ENCODE data around the gene TLR4. TPM values are rescaled to one million over a fixed set of nuclear protein-coding genes. Genes with fewer than 3 reads are reported as not detected.

Gene TLR4
- total and polyA plus RNA-seq, 10 of the 15 experiments (the other 5 are each of a cell fraction or from before 2014, with no cell fraction given), result 0.03 to 0.50 (median 0.16) TPM

DNA sequence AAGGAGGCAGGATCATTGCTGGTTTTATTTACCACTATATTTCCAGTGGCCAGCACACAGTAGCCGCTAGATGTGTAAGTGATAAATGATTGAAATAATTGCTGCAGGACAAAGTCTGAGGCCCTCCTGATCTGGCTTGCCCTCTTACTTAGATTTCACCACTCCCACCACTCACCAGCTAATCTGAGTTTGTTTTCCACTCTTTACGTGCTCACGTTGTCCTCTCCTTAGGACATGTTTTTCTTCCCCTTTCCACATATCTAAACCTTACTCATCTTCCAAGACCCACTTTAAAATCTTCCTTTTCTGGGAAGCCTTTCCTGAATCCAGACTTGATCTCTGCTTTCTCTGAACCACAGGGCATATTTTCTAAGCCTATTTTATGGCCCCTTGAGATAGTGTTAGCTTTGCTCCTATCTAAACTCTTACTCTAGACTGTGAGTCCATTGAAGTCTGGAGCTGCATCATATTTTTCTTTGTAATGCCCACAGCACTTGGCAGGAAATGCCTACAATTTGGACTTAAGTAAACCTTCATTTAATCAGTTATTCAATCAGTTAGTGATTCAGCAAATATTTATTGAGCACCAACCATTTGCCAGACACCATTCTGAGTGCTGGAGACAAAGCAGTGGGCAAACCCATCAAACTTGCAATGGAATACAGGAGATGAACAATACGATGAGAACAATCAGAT lies 2.4 kb downstream of the TLR4 start:
- intact Hi-C loops (cut with micrococcal nuclease; ENCODE audit: unreplicated experiment) (no loop called here), in situ Hi-C loops (cut with MboI) (no loop called here)
- 57% methylated on average over 4 of the region's 4 CpGs for WGBS (ENCODE audit: insufficient coverage, insufficient replicate concordance, low lambda C conversion rate, missing lambda C conversion rate)
- Histone ChIP-seq H3K36me3 (ENCODE audit: control insufficient read depth in 2 of 2, insufficient read depth in 2 of 2, low read length in 1 of 2) (no peaks in the 10 kb centered on the region), H3K27me3 (replicated peaks in 1 of 2; ENCODE audit: control insufficient read depth in 2 of 2, insufficient read depth in 2 of 2, low read length in 1 of 2) (no peaks in the 10 kb centered on the region), H3K9ac (ENCODE audit: control insufficient read depth, insufficient read depth, low read length) (no peak overlapping the region), H3K9me3 (replicated peaks; ENCODE audit: control insufficient read depth, insufficient read depth, low read length) (no peaks in the 10 kb centered on the region; the same call in 2 of the 3 replicates), H2AFZ (ENCODE audit: control insufficient read depth, low read depth, low read length) (no peak overlapping the region), H3K79me2 (ENCODE audit: control insufficient read depth, insufficient read depth, low read length) (no peaks in the 10 kb centered on the region), H3K4me2 (ENCODE audit: control insufficient read depth, insufficient read depth) (no peak overlapping the region), H3K4me1 (ENCODE audit: control insufficient read depth, insufficient read depth, low read length) (peaks cover 3% of the 10 kb centered on the region; the same call in 1 of the 2 replicates), H4K20me1 (ENCODE audit: control insufficient read depth, insufficient read depth) (no peaks in the 10 kb centered on the region), H3K4me3 (no peak overlapping the region), H3K27ac (ENCODE audit: control insufficient read depth, insufficient read depth) (no peak overlapping the region)
- DNase-seq (ENCODE audit: low read depth, low spot score), result no peak
- CTCF ChIA-PET, result no interaction called here
- POLR2A ChIA-PET, result no interaction called here
- RAD21 ChIA-PET (ENCODE audit: unreplicated experiment), result no interaction called here
- BruUV-seq (replicated peaks), result no TSS peak
- no peak for FAIRE-seq
- TF ChIP-seq, protein P1, sequence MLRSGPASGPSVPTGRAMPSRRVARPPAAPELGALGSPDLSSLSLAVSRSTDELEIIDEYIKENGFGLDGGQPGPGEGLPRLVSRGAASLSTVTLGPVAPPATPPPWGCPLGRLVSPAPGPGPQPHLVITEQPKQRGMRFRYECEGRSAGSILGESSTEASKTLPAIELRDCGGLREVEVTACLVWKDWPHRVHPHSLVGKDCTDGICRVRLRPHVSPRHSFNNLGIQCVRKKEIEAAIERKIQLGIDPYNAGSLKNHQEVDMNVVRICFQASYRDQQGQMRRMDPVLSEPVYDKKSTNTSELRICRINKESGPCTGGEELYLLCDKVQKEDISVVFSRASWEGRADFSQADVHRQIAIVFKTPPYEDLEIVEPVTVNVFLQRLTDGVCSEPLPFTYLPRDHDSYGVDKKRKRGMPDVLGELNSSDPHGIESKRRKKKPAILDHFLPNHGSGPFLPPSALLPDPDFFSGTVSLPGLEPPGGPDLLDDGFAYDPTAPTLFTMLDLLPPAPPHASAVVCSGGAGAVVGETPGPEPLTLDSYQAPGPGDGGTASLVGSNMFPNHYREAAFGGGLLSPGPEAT (IDR thresholded peaks at IDR 0.05; ENCODE audit: low read depth), result no peak
- TF ChIP-seq MEF2B (IDR thresholded peaks at IDR 0.05; ENCODE audit: partially characterized antibody, poor library complexity, severe bottlenecking), result no peak
- no peak for TF ChIP-seq RUNX3 (IDR thresholded peaks at IDR 0.05; ENCODE audit: low read length)
- TF ChIP-seq, protein P2, sequence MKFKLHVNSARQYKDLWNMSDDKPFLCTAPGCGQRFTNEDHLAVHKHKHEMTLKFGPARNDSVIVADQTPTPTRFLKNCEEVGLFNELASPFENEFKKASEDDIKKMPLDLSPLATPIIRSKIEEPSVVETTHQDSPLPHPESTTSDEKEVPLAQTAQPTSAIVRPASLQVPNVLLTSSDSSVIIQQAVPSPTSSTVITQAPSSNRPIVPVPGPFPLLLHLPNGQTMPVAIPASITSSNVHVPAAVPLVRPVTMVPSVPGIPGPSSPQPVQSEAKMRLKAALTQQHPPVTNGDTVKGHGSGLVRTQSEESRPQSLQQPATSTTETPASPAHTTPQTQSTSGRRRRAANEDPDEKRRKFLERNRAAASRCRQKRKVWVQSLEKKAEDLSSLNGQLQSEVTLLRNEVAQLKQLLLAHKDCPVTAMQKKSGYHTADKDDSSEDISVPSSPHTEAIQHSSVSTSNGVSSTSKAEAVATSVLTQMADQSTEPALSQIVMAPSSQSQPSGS (IDR thresholded peaks at IDR 0.05; ENCODE audit: low read length), result no peak
- no peak for TF ChIP-seq HDAC2 (IDR thresholded peaks at IDR 0.05)
- TF ChIP-seq HSF1 (IDR thresholded peaks at IDR 0.05; ENCODE audit: low read depth, low read length), result no peak
- TF ChIP-seq TBL1XR1 (IDR thresholded peaks at IDR 0.05; ENCODE audit: low read depth, low read length), result no peak
- no peak for TF ChIP-seq YY1 (IDR thresholded peaks at IDR 0.05; ENCODE audit: low read depth, low read length)
- TF ChIP-seq CBX3 (IDR thresholded peaks at IDR 0.05; ENCODE audit: borderline replicate concordance, low read depth), result no peak
- TF ChIP-seq, protein P3, sequence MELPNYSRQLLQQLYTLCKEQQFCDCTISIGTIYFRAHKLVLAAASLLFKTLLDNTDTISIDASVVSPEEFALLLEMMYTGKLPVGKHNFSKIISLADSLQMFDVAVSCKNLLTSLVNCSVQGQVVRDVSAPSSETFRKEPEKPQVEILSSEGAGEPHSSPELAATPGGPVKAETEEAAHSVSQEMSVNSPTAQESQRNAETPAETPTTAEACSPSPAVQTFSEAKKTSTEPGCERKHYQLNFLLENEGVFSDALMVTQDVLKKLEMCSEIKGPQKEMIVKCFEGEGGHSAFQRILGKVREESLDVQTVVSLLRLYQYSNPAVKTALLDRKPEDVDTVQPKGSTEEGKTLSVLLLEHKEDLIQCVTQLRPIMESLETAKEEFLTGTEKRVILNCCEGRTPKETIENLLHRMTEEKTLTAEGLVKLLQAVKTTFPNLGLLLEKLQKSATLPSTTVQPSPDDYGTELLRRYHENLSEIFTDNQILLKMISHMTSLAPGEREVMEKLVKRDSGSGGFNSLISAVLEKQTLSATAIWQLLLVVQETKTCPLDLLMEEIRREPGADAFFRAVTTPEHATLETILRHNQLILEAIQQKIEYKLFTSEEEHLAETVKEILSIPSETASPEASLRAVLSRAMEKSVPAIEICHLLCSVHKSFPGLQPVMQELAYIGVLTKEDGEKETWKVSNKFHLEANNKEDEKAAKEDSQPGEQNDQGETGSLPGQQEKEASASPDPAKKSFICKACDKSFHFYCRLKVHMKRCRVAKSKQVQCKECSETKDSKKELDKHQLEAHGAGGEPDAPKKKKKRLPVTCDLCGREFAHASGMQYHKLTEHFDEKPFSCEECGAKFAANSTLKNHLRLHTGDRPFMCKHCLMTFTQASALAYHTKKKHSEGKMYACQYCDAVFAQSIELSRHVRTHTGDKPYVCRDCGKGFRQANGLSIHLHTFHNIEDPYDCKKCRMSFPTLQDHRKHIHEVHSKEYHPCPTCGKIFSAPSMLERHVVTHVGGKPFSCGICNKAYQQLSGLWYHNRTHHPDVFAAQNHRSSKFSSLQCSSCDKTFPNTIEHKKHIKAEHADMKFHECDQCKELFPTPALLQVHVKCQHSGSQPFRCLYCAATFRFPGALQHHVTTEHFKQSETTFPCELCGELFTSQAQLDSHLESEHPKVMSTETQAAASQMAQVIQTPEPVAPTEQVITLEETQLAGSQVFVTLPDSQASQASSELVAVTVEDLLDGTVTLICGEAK (IDR thresholded peaks at IDR 0.05; ENCODE audit: borderline replicate concordance), result no peak
- no peak for TF ChIP-seq SREBF1 (IDR thresholded peaks at IDR 0.05; ENCODE audit: low read length)
- TF ChIP-seq SUPT20H (IDR thresholded peaks at IDR 0.05; ENCODE audit: borderline replicate concordance, control insufficient read depth, low read depth, low read length), result no peak
- no peak for TF ChIP-seq PKNOX1 (IDR thresholded peaks at IDR 0.05)
- TF ChIP-seq SMAD5 (IDR thresholded peaks at IDR 0.05; ENCODE audit: low read depth), result no peak
- ATAC-seq, result no peak
- SMC1A ChIA-PET (ENCODE audit: uncharacterized antibody, unreplicated experiment), result no interaction called here

All from GM12878 (cell line).